GM12892 (cell line): ENCODE data around the gene KIF4A.

Experiments
- POLR2A ChIP-seq: IDR thresholded peaks from 2 replicates; pipeline ENCODE4 v1.6.1; 2011; ENCODE audit warnings: low read depth, low read length, control low read depth
- POLR2AphosphoS5 ChIP-seq: IDR thresholded peaks from 2 replicates; pipeline ENCODE4 v1.6.1; 2011; ENCODE audit warnings: low read depth, low read length, control low read depth

GRCh38 chrX:70449457-70449966 lies 159.6 kb downstream of the KIF4A start:
- TF ChIP-seq POLR2AphosphoS5: no peak
- no peak for TF ChIP-seq POLR2A
